WTC11 (cell line): ENCODE measurements around the gene EVC. TPM values are rescaled to one million over a fixed set of nuclear protein-coding genes. Genes with fewer than 3 reads are reported as not detected.

Experiments
- ATAC-seq: fragments of 200-7000 bp; cut with Tn5 transposase; 2 replicates; pipeline ENCODE4 v1.10.0; 2021; ENCODE audit warnings: mild to moderate bottlenecking, moderate library complexity
- CTCF ChIA-PET: fragments of 300-600 bp; sonication (Branson Sonifier 250); formaldehyde crosslinking; loops from one replicate; lab custom pipeline; 2021; ENCODE audit warnings: antibody characterized with exemption; lab: Charles Lee
- POLR2A ChIA-PET: fragments of 350-600 bp; sonication (Branson Sonifier 250); formaldehyde crosslinking; loops from one replicate; lab custom pipeline; 2021; ENCODE audit warnings: antibody characterized with exemption; lab: Charles Lee
- DNase-seq: peaks from one replicate; pipeline ENCODE4 v3.0.0; 2021; ENCODE audit warnings: low spot score
- H3K27ac Mint-ChIP-seq: 2 replicates; pipeline ENCODE4 v1.8.0; 2021; ENCODE audit warnings: mixed read lengths
- H3K27me3 Mint-ChIP-seq: 2 replicates; pipeline ENCODE4 v1.8.0; 2021; ENCODE audit warnings: low read depth, mild to moderate bottlenecking, moderate library complexity, mixed read lengths
- H3K36me3 Mint-ChIP-seq: 2 replicates; pipeline ENCODE4 v1.8.0; 2021; ENCODE audit warnings: mixed read lengths
- H3K4me1 Mint-ChIP-seq: 2 replicates; pipeline ENCODE4 v1.8.0; 2022; ENCODE audit warnings: mixed read lengths
- H3K4me3 Mint-ChIP-seq: 2 replicates; pipeline ENCODE4 v1.8.0; 2021; ENCODE audit warnings: mild to moderate bottlenecking, moderate library complexity, mixed read lengths
- H3K9me3 Mint-ChIP-seq: 2 replicates; pipeline ENCODE4 v1.8.0; 2021; ENCODE audit warnings: mixed read lengths
- FOXK1 ChIP-seq: sonication (generic); formaldehyde crosslinking; IDR thresholded peaks from 2 replicates; pipeline ENCODE4 v1.8.0; 2022; ENCODE audit warnings: mild to moderate bottlenecking, moderate library complexity, missing genetic modification reagents
- MAX ChIP-seq: sonication (generic); formaldehyde crosslinking; IDR thresholded peaks from 2 replicates; pipeline ENCODE4 v1.8.0; 2022; ENCODE audit warnings: mild to moderate bottlenecking, missing genetic modification reagents
- MYBL2 ChIP-seq: sonication (generic); formaldehyde crosslinking; IDR thresholded peaks from 2 replicates; pipeline ENCODE4 v1.8.1; 2023; ENCODE audit warnings: mild to moderate bottlenecking, moderate library complexity, missing genetic modification reagents
- NFYB ChIP-seq: sonication (generic); formaldehyde crosslinking; conservative IDR thresholded peaks from 2 replicates; pipeline ENCODE4 v1.8.0; 2022; ENCODE audit warnings: low read depth, missing genetic modification reagents
- NR1H2 ChIP-seq: sonication (generic); formaldehyde crosslinking; IDR thresholded peaks from 2 replicates; pipeline ENCODE4 v1.9.0; 2021; ENCODE audit warnings: mild to moderate bottlenecking, moderate library complexity, missing genetic modification reagents
- RORB ChIP-seq: fragments of 250-450 bp; sonication (Bioruptor Pico); IDR thresholded peaks from 2 replicates; pipeline ENCODE4 v1.9.0; 2021; ENCODE audit warnings: mild to moderate bottlenecking
- SMAD3 ChIP-seq: sonication (generic); formaldehyde crosslinking; IDR thresholded peaks from 2 replicates; pipeline ENCODE4 v1.8.0; 2022; ENCODE audit warnings: missing genetic modification reagents, mild to moderate bottlenecking, borderline replicate concordance
- ZNF121 ChIP-seq: sonication (generic); formaldehyde crosslinking; IDR thresholded peaks from 2 replicates; pipeline ENCODE4 v1.8.0; 2023; ENCODE audit warnings: missing genetic modification reagents
- ZNF138 ChIP-seq: sonication (generic); formaldehyde crosslinking; conservative IDR thresholded peaks from 2 replicates; pipeline ENCODE4 v1.8.1; 2022; ENCODE audit warnings: mild to moderate bottlenecking, moderate library complexity, missing genetic modification reagents
- ZNF219 ChIP-seq: sonication (generic); formaldehyde crosslinking; IDR thresholded peaks from 2 replicates; pipeline ENCODE4 v1.8.0; 2023; ENCODE audit warnings: missing genetic modification reagents, mild to moderate bottlenecking, borderline replicate concordance
- ZNF423 ChIP-seq: fragments of 250-450 bp; sonication (Bioruptor Pico); IDR thresholded peaks from 2 replicates; pipeline ENCODE4 v2.1.2; 2022; ENCODE audit warnings: mild to moderate bottlenecking, moderate library complexity
- total RNA-seq: library from RNA; stranded (reverse); gene quantifications from 3 replicates; pipeline ENCODE4 v1.2.3, GENCODE V29; 2021
- TF ChIP-seq, protein P1 (sequence below): sonication (generic); formaldehyde crosslinking; IDR thresholded peaks from 2 replicates; pipeline ENCODE4 v1.8.1; 2023; ENCODE audit warnings: mild to moderate bottlenecking, missing genetic modification reagents
- TF ChIP-seq, protein P2 (sequence below): sonication (generic); formaldehyde crosslinking; IDR thresholded peaks from 2 replicates; pipeline ENCODE4 v1.8.1; 2022; ENCODE audit warnings: mild to moderate bottlenecking, missing genetic modification reagents, moderate library complexity, borderline replicate concordance
- TF ChIP-seq, protein P3 (sequence below): fragments of 250-450 bp; sonication (Bioruptor Pico); IDR thresholded peaks from 2 replicates; pipeline ENCODE4 v1.9.0; 2021; ENCODE audit warnings: mild to moderate bottlenecking
- TF ChIP-seq, protein P4 (sequence below): sonication (generic); formaldehyde crosslinking; IDR thresholded peaks from 2 replicates; pipeline ENCODE4 v1.8.0; 2023; ENCODE audit warnings: missing genetic modification reagents, mild to moderate bottlenecking, borderline replicate concordance

The EVC gene
- total RNA-seq, 1 experiment from 2014 or later = 12.5 TPM

DNA sequence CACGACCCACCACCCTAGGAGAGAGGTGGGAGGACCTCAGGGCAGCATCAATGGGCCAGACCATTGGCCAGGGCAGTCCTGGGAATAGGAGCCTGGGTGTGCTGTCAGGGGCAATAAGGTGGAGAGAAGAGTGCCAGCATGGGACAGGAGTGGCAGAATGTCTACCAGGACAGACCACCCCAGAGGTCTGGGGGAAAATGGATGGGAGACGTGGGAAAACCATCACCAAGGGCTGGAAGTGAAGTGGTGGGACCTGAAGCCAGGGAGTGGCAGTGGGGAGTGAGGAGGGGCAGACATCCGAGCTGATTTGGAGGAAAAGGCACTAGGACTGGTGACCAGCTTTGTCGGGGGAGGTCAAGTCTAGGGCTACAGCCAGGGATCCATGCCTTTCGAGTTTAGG lies 3.6 kb upstream of the EVC start (continued):
- TF ChIP-seq, protein P1, sequence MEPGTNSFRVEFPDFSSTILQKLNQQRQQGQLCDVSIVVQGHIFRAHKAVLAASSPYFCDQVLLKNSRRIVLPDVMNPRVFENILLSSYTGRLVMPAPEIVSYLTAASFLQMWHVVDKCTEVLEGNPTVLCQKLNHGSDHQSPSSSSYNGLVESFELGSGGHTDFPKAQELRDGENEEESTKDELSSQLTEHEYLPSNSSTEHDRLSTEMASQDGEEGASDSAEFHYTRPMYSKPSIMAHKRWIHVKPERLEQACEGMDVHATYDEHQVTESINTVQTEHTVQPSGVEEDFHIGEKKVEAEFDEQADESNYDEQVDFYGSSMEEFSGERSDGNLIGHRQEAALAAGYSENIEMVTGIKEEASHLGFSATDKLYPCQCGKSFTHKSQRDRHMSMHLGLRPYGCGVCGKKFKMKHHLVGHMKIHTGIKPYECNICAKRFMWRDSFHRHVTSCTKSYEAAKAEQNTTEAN (CRISPR knock-in tag) = no peak
- TF ChIP-seq RORB (CRISPR knock-in tag) (no peak), ZNF138 (no peak), NFYB (no peak), NR1H2 (CRISPR knock-in tag) (no peak), ZNF219 (no peak), ZNF121 (CRISPR knock-in tag) (no peak), SMAD3 (CRISPR knock-in tag) (no peak), MYBL2 (CRISPR knock-in tag) (no peak)
- TF ChIP-seq, protein P2, sequence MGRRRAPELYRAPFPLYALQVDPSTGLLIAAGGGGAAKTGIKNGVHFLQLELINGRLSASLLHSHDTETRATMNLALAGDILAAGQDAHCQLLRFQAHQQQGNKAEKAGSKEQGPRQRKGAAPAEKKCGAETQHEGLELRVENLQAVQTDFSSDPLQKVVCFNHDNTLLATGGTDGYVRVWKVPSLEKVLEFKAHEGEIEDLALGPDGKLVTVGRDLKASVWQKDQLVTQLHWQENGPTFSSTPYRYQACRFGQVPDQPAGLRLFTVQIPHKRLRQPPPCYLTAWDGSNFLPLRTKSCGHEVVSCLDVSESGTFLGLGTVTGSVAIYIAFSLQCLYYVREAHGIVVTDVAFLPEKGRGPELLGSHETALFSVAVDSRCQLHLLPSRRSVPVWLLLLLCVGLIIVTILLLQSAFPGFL (CRISPR knock-in tag) = no peak
- TF ChIP-seq, protein P3, sequence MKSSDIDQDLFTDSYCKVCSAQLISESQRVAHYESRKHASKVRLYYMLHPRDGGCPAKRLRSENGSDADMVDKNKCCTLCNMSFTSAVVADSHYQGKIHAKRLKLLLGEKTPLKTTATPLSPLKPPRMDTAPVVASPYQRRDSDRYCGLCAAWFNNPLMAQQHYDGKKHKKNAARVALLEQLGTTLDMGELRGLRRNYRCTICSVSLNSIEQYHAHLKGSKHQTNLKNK = no peak

DNA sequence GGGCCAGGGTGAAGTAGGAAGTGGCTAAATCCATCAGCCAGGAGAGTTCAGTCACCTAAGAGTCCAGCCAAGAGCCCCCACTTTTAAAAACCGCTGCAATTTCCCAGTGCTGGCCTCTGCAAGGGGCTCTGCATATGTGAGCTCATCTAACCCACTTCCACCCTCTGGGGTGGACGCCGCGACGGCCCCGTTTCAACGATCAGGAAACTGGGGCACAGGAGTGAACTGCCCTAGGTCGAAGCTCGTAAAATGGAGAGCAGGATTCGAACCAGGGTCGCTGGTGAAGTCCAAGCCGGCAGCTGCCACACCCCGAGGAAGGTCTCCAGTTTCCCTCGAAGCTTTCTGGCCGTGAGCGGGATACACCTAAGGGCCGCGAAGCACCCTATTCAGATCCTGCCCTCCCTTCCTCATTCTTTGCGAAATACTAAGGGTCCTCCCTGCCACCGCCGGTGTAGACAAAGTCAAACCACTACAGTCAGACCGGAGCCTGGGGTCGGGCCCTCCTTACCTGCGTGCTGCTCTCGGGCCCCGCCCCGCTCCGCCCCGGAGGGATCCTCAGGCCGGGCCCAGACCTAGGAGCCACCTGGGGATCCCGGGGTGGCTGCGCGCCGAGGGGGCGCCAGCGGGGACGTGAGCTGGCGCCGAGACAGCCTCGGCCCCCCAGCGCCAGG lies 3.1 kb upstream of the EVC start:
- Mint-ChIP-seq H3K4me3 (peak overlapping the region; percentile 66), H3K4me1 (peaks cover 19% of the 10 kb centered on the region), H3K27ac (no peak overlapping the region), H3K27me3 (peaks cover 54% of the 10 kb centered on the region), H3K36me3 (peaks cover 21% of the 10 kb centered on the region), H3K9me3 (peaks cover 19% of the 10 kb centered on the region)
- ChIA-PET CTCF (interaction anchor here (0.8 to 1.4 kb wide), 7 partner anchors 11 to 657 kb away, joined by 3 to 6 read pairs (median 4); partner anchors contain the start of gene STK32B), POLR2A (interaction anchor here (1.1 kb wide), 1 partner anchor 19 kb away, joined by 5 read pairs; no protein-coding TSS in a partner anchor)
- peak; percentile 43 for ATAC-seq
- DNase-seq = peak; percentile 39
- TF ChIP-seq ZNF423 = peak; percentile 82
- TF ChIP-seq, protein P2 (CRISPR knock-in tag) = no peak
- TF ChIP-seq FOXK1 = no peak
- peak; percentile 82; the same call in 1 of the 2 replicates for TF ChIP-seq ZNF121 (CRISPR knock-in tag)
- TF ChIP-seq, protein P4, sequence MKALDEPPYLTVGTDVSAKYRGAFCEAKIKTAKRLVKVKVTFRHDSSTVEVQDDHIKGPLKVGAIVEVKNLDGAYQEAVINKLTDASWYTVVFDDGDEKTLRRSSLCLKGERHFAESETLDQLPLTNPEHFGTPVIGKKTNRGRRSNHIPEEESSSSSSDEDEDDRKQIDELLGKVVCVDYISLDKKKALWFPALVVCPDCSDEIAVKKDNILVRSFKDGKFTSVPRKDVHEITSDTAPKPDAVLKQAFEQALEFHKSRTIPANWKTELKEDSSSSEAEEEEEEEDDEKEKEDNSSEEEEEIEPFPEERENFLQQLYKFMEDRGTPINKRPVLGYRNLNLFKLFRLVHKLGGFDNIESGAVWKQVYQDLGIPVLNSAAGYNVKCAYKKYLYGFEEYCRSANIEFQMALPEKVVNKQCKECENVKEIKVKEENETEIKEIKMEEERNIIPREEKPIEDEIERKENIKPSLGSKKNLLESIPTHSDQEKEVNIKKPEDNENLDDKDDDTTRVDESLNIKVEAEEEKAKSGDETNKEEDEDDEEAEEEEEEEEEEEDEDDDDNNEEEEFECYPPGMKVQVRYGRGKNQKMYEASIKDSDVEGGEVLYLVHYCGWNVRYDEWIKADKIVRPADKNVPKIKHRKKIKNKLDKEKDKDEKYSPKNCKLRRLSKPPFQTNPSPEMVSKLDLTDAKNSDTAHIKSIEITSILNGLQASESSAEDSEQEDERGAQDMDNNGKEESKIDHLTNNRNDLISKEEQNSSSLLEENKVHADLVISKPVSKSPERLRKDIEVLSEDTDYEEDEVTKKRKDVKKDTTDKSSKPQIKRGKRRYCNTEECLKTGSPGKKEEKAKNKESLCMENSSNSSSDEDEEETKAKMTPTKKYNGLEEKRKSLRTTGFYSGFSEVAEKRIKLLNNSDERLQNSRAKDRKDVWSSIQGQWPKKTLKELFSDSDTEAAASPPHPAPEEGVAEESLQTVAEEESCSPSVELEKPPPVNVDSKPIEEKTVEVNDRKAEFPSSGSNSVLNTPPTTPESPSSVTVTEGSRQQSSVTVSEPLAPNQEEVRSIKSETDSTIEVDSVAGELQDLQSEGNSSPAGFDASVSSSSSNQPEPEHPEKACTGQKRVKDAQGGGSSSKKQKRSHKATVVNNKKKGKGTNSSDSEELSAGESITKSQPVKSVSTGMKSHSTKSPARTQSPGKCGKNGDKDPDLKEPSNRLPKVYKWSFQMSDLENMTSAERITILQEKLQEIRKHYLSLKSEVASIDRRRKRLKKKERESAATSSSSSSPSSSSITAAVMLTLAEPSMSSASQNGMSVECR = no peak
- TF ChIP-seq MAX (CRISPR knock-in tag) = peak; percentile 28
- TF ChIP-seq SMAD3 (CRISPR knock-in tag) = no peak
